K562 (cell line): ENCODE results near the gene TUBB2A. TPM values are rescaled to one million over a fixed set of nuclear protein-coding genes. Genes with fewer than 3 reads are reported as not detected.
A peak's percentile ranks its signal among the peaks of the same experiment; 100 is the strongest.

Source experiments
- BDP1 ChIP-seq: IDR thresholded peaks from 3 replicates; pipeline ENCODE4 v1.6.1; 2011; ENCODE audit not compliant: insufficient read length, insufficient read depth
- FOXJ3 ChIP-seq: sonication (generic); formaldehyde crosslinking; IDR thresholded peaks from 2 replicates; pipeline ENCODE4 v1.4.0; 2020; ENCODE audit warnings: mild to moderate bottlenecking, missing genetic modification reagents
- SIN3B ChIP-seq: fragments of 450-650 bp; IDR thresholded peaks from 2 replicates; pipeline ENCODE4 v1.6.1; 2017; ENCODE audit warnings: low read depth, mild to moderate bottlenecking, moderate library complexity
- polyA plus RNA-seq, 8 experiments: library from polyadenylated mRNA; depleted of rRNA in 4 of 8; stranded (reverse) in 5 of 8; unstranded in 3 of 8; fragments of >200 nt; fragmentation: Nextera tagmentation in 2 of 8; fragmentation: Illumina TruSeq in 1 of 8; extraction: Ambion mirVana in 2 of 8; extraction: Trizol in 1 of 8; gene quantifications; 2 replicates each; pipeline versions ENCODE4 v1.2.1 to v1.2.3, GENCODE V29; 2011 to 2014; ENCODE audit warnings: inconsistent platforms in 1 of 8, missing spikeins in 1 of 8
- total RNA-seq, 7 experiments: library from RNA; depleted of rRNA in 6 of 7; stranded (reverse); fragments of >200 nt in 6 of 7; fragmentation: Illumina TruSeq in 2 of 7; extraction: Trizol in 2 of 7; gene quantifications; 2 replicates each; pipeline versions ENCODE4 v1.2.1 to v1.2.3, GENCODE V29; 2011 to 2021; ENCODE audit warnings: low replicate concordance in 1 of 7
- TF ChIP-seq, protein P1 (sequence below): IDR thresholded peaks from 2 replicates; pipeline ENCODE4 v1.6.1; 2016; ENCODE audit warnings: missing genetic modification characterization, missing compliant biosample characterization
- TF ChIP-seq, protein P2 (sequence below): fragments of 450-650 bp; IDR thresholded peaks from 2 replicates; pipeline ENCODE4 v1.6.1; 2018; ENCODE audit not compliant: partially characterized antibody
- TF ChIP-seq, protein P3 (sequence below): fragments of 250-450 bp; sonication (Bioruptor Pico); IDR thresholded peaks from 2 replicates; pipeline ENCODE4 v1.8.0; 2022; ENCODE audit warnings: moderate library complexity, mild to moderate bottlenecking, inconsistent platforms
- TF ChIP-seq, protein P4 (sequence below): sonication (generic); formaldehyde crosslinking; IDR thresholded peaks from 2 replicates; pipeline ENCODE4 v1.8.1; 2023; ENCODE audit warnings: mild to moderate bottlenecking, missing genetic modification reagents
- TF ChIP-seq, protein P5 (sequence below): fragments of 450-650 bp; IDR thresholded peaks from 2 replicates; pipeline ENCODE4 v1.6.1; 2016; ENCODE audit warnings: mild to moderate bottlenecking, moderate library complexity

The TUBB2A gene
- total and polyA plus RNA-seq, 9 of the 15 experiments (the other 6 are each of a cell fraction or from before 2014, with no cell fraction given): 3.6 to 92.1 (median 45.6) TPM

DNA sequence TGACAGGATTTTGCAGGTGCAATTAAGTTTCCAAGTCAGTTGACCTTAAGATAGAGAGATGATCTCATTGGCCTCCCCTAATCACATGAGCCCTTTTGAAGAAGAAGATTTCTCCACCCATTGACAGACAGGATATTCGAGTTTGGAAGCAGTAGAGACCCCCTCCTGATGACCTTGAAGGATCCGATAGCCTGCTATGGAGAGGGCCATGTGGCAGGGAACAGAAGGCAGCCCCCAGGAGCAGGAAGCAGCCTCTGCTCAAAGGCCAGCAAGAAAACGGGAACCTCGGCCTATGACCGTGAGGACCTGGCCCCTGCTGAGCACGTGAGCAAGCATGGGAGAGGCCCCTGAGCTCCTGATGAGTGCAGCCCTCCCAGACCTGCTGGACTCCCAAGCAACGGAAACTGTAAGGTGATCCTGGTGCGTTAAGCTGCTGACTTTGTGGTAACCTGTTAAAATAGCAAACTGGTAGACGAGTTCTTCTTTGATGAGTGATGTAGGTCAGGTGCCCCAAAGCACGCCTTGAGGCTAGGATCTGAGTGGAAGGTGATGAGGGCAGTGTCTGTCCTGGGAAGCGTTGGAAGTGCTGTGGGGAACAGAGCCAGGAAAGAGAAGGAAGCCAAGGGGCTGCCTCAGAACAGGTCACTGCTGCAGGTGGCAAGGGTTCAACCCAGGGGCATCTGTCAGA is 18.5 kb upstream of the TUBB2A start (continued):
- TF ChIP-seq, protein P1, sequence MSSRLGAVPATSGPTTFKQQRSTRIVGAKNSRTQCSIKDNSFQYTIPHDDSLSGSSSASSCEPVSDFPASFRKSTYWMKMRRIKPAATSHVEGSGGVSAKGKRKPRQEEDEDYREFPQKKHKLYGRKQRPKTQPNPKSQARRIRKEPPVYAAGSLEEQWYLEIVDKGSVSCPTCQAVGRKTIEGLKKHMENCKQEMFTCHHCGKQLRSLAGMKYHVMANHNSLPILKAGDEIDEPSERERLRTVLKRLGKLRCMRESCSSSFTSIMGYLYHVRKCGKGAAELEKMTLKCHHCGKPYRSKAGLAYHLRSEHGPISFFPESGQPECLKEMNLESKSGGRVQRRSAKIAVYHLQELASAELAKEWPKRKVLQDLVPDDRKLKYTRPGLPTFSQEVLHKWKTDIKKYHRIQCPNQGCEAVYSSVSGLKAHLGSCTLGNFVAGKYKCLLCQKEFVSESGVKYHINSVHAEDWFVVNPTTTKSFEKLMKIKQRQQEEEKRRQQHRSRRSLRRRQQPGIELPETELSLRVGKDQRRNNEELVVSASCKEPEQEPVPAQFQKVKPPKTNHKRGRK (tag): no peak
- TF ChIP-seq SIN3B (no peak), BDP1 (no peak), FOXJ3 (CRISPR knock-in tag) (no peak)
- TF ChIP-seq, protein P2, sequence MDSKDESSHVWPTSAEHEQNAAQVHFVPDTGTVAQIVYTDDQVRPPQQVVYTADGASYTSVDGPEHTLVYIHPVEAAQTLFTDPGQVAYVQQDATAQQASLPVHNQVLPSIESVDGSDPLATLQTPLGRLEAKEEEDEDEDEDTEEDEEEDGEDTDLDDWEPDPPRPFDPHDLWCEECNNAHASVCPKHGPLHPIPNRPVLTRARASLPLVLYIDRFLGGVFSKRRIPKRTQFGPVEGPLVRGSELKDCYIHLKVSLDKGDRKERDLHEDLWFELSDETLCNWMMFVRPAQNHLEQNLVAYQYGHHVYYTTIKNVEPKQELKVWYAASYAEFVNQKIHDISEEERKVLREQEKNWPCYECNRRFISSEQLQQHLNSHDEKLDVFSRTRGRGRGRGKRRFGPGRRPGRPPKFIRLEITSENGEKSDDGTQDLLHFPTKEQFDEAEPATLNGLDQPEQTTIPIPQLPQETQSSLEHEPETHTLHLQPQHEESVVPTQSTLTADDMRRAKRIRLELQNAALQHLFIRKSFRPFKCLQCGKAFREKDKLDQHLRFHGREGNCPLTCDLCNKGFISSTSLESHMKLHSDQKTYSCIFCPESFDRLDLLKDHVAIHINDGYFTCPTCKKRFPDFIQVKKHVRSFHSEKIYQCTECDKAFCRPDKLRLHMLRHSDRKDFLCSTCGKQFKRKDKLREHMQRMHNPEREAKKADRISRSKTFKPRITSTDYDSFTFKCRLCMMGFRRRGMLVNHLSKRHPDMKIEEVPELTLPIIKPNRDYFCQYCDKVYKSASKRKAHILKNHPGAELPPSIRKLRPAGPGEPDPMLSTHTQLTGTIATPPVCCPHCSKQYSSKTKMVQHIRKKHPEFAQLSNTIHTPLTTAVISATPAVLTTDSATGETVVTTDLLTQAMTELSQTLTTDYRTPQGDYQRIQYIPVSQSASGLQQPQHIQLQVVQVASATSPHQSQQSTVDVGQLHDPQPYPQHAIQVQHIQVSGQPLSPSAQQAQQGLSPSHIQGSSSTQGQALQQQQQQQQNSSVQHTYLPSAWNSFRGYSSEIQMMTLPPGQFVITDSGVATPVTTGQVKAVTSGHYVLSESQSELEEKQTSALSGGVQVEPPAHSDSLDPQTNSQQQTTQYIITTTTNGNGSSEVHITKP: peak; percentile 32
- TF ChIP-seq, protein P3, sequence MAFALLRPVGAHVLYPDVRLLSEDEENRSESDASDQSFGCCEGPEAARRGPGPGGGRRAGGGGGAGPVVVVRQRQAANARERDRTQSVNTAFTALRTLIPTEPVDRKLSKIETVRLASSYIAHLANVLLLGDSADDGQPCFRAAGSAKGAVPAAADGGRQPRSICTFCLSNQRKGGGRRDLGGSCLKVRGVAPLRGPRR (CRISPR knock-in tag): no peak
- TF ChIP-seq, protein P4, sequence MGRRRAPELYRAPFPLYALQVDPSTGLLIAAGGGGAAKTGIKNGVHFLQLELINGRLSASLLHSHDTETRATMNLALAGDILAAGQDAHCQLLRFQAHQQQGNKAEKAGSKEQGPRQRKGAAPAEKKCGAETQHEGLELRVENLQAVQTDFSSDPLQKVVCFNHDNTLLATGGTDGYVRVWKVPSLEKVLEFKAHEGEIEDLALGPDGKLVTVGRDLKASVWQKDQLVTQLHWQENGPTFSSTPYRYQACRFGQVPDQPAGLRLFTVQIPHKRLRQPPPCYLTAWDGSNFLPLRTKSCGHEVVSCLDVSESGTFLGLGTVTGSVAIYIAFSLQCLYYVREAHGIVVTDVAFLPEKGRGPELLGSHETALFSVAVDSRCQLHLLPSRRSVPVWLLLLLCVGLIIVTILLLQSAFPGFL: no peak
- TF ChIP-seq, protein P5, sequence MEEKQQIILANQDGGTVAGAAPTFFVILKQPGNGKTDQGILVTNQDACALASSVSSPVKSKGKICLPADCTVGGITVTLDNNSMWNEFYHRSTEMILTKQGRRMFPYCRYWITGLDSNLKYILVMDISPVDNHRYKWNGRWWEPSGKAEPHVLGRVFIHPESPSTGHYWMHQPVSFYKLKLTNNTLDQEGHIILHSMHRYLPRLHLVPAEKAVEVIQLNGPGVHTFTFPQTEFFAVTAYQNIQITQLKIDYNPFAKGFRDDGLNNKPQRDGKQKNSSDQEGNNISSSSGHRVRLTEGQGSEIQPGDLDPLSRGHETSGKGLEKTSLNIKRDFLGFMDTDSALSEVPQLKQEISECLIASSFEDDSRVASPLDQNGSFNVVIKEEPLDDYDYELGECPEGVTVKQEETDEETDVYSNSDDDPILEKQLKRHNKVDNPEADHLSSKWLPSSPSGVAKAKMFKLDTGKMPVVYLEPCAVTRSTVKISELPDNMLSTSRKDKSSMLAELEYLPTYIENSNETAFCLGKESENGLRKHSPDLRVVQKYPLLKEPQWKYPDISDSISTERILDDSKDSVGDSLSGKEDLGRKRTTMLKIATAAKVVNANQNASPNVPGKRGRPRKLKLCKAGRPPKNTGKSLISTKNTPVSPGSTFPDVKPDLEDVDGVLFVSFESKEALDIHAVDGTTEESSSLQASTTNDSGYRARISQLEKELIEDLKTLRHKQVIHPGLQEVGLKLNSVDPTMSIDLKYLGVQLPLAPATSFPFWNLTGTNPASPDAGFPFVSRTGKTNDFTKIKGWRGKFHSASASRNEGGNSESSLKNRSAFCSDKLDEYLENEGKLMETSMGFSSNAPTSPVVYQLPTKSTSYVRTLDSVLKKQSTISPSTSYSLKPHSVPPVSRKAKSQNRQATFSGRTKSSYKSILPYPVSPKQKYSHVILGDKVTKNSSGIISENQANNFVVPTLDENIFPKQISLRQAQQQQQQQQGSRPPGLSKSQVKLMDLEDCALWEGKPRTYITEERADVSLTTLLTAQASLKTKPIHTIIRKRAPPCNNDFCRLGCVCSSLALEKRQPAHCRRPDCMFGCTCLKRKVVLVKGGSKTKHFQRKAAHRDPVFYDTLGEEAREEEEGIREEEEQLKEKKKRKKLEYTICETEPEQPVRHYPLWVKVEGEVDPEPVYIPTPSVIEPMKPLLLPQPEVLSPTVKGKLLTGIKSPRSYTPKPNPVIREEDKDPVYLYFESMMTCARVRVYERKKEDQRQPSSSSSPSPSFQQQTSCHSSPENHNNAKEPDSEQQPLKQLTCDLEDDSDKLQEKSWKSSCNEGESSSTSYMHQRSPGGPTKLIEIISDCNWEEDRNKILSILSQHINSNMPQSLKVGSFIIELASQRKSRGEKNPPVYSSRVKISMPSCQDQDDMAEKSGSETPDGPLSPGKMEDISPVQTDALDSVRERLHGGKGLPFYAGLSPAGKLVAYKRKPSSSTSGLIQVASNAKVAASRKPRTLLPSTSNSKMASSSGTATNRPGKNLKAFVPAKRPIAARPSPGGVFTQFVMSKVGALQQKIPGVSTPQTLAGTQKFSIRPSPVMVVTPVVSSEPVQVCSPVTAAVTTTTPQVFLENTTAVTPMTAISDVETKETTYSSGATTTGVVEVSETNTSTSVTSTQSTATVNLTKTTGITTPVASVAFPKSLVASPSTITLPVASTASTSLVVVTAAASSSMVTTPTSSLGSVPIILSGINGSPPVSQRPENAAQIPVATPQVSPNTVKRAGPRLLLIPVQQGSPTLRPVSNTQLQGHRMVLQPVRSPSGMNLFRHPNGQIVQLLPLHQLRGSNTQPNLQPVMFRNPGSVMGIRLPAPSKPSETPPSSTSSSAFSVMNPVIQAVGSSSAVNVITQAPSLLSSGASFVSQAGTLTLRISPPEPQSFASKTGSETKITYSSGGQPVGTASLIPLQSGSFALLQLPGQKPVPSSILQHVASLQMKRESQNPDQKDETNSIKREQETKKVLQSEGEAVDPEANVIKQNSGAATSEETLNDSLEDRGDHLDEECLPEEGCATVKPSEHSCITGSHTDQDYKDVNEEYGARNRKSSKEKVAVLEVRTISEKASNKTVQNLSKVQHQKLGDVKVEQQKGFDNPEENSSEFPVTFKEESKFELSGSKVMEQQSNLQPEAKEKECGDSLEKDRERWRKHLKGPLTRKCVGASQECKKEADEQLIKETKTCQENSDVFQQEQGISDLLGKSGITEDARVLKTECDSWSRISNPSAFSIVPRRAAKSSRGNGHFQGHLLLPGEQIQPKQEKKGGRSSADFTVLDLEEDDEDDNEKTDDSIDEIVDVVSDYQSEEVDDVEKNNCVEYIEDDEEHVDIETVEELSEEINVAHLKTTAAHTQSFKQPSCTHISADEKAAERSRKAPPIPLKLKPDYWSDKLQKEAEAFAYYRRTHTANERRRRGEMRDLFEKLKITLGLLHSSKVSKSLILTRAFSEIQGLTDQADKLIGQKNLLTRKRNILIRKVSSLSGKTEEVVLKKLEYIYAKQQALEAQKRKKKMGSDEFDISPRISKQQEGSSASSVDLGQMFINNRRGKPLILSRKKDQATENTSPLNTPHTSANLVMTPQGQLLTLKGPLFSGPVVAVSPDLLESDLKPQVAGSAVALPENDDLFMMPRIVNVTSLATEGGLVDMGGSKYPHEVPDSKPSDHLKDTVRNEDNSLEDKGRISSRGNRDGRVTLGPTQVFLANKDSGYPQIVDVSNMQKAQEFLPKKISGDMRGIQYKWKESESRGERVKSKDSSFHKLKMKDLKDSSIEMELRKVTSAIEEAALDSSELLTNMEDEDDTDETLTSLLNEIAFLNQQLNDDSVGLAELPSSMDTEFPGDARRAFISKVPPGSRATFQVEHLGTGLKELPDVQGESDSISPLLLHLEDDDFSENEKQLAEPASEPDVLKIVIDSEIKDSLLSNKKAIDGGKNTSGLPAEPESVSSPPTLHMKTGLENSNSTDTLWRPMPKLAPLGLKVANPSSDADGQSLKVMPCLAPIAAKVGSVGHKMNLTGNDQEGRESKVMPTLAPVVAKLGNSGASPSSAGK: peak; percentile 82
